K562 (cell line): ENCODE results near the gene USH1G. TPM values are rescaled to one million over a fixed set of nuclear protein-coding genes. Genes with fewer than 3 reads are reported as not detected.

Experiments used
- AFF4 ChIP-seq: sonication (generic); formaldehyde crosslinking; IDR thresholded peaks from 2 replicates; pipeline ENCODE4 v1.8.0; 2023; ENCODE audit warnings: mild to moderate bottlenecking, missing genetic modification reagents
- CEBPB ChIP-seq: fragments of 450-650 bp; IDR thresholded peaks from 2 replicates; pipeline ENCODE4 v1.6.1; 2016; ENCODE audit warnings: missing genetic modification characterization, missing compliant biosample characterization
- DACH1 ChIP-seq: fragments of 450-650 bp; IDR thresholded peaks from 2 replicates; pipeline ENCODE4 v1.6.1; 2018; ENCODE audit not compliant: partially characterized antibody
- HCFC1 ChIP-seq: IDR thresholded peaks from 2 replicates; pipeline ENCODE4 v1.6.1; 2012; ENCODE audit warnings: low read depth, low read length, improper control_type of control experiment
- HMG20B ChIP-seq: fragments of 250-450 bp; sonication (Bioruptor Pico); IDR thresholded peaks from 2 replicates; pipeline ENCODE4 v1.5.0; 2021; ENCODE audit warnings: mild to moderate bottlenecking
- MYC ChIP-seq, 2 experiments: fragments of 250-450 bp in 1 of 2; sonication (Bioruptor Pico) in 1 of 2; IDR thresholded peaks; 2 replicates each; pipeline versions ENCODE4 v1.5.1 to v1.6.1; 2012 to 2021; ENCODE audit warnings: low read depth in 2 of 2, borderline replicate concordance in 1 of 2, improper control_type of control experiment in 1 of 2, low read length in 1 of 2, mild to moderate bottlenecking in 1 of 2, moderate library complexity in 1 of 2
- PCBP2 ChIP-seq: fragments of 200-400 bp; formaldehyde crosslinking; IDR thresholded peaks from 2 replicates; pipeline ENCODE4 v1.6.1; 2018; ENCODE audit warnings: low read length, low read depth, mild to moderate bottlenecking, moderate library complexity; ENCODE audit not compliant: poor library complexity, severe bottlenecking
- POU5F1 ChIP-seq: fragments of 150-350 bp; IDR thresholded peaks from 2 replicates; pipeline ENCODE4 v1.6.1; 2014; ENCODE audit warnings: borderline replicate concordance, low read length, low read depth, mild to moderate bottlenecking; ENCODE audit not compliant: partially characterized antibody
- PRMT5 ChIP-seq: sonication (generic); formaldehyde crosslinking; IDR thresholded peaks from 2 replicates; pipeline ENCODE4 v1.5.0; 2020; ENCODE audit warnings: missing genetic modification reagents
- PRPF4 ChIP-seq: fragments of 200-400 bp; formaldehyde crosslinking; IDR thresholded peaks from one replicate; pipeline ENCODE4 v1.6.1; 2017; ENCODE audit warnings: low read length, low read depth, mild to moderate bottlenecking; ENCODE audit not compliant: insufficient read depth, poor library complexity, severe bottlenecking
- RERE ChIP-seq: sonication (generic); formaldehyde crosslinking; IDR thresholded peaks from 2 replicates; pipeline ENCODE4 v1.8.0; 2023; ENCODE audit warnings: missing genetic modification reagents, mild to moderate bottlenecking, borderline replicate concordance
- ZMIZ1 ChIP-seq, 2 experiments: fragments of 150-350 bp in 1 of 2; IDR thresholded peaks; 2 replicates each; pipeline ENCODE4 v1.6.1; 2012 to 2016; ENCODE audit warnings: low read depth in 2 of 2, low read length in 2 of 2, mild to moderate bottlenecking in 1 of 2, moderate library complexity in 1 of 2
- ZNF316 ChIP-seq: fragments of 450-650 bp; IDR thresholded peaks from 2 replicates; pipeline ENCODE4 v1.6.1; 2016
- polyA plus RNA-seq, 8 experiments: library from polyadenylated mRNA; depleted of rRNA in 4 of 8; stranded (reverse) in 5 of 8; unstranded in 3 of 8; fragments of >200 nt; fragmentation: Nextera tagmentation in 2 of 8; fragmentation: Illumina TruSeq in 1 of 8; extraction: Ambion mirVana in 2 of 8; extraction: Trizol in 1 of 8; gene quantifications; 2 replicates each; pipeline versions ENCODE4 v1.2.1 to v1.2.3, GENCODE V29; 2011 to 2014; ENCODE audit warnings: inconsistent platforms in 1 of 8, missing spikeins in 1 of 8
- total RNA-seq, 7 experiments: library from RNA; depleted of rRNA in 6 of 7; stranded (reverse); fragments of >200 nt in 6 of 7; fragmentation: Illumina TruSeq in 2 of 7; extraction: Trizol in 2 of 7; gene quantifications; 2 replicates each; pipeline versions ENCODE4 v1.2.1 to v1.2.3, GENCODE V29; 2011 to 2021; ENCODE audit warnings: low replicate concordance in 1 of 7

Gene USH1G
- total and polyA plus RNA-seq, 9 of the 15 experiments (the other 6 are each of a cell fraction or from before 2014, with no cell fraction given) = 0.22 to 1.00 (median 0.64) TPM; not detected in 2

- TF ChIP-seq ZMIZ1 (IDR thresholded peaks at IDR 0.05; ENCODE audit: low read depth in 2 of 2, low read length in 2 of 2) (no peak), MYC (IDR thresholded peaks at IDR 0.05; ENCODE audit: low read depth, low read length) (peak; percentile 98), MYC (CRISPR knock-in tag; IDR thresholded peaks at IDR 0.05; ENCODE audit: borderline replicate concordance, low read depth) (peak; percentile 82; the same call in 1 of the 2 replicates), POU5F1 (no peak), AFF4 (CRISPR knock-in tag) (no peak; the same call in 1 of the 2 replicates), CEBPB (no peak), HCFC1 (0 out of 2 replicates have a peak, but pooled peaks have one; percentile 19), PCBP2 (no peak), PRMT5 (CRISPR knock-in tag) (no peak), ZNF316 (no peak), PRPF4 (no peak), RERE (CRISPR knock-in tag) (no peak), HMG20B (no peak), DACH1 (no peak)
Measured at GRCh38 chr17:74960570-74961342, 37.7 kb upstream of the USH1G start (continued).
